H7 (cell line): ENCODE measurements around the gene PHLDB3. TPM values are rescaled to one million over a fixed set of nuclear protein-coding genes. Genes with fewer than 3 reads are reported as not detected.
"Not testable (repeated sequence)": the region's sequence is repeated elsewhere in the genome, so short reads cannot be mapped to it uniquely, and the experiment has no call there.

Source experiments
- DNase-seq: peaks from one replicate; pipeline ENCODE4 v3.0.0; 2012
- H3K27me3 ChIP-seq: 2 replicates; pipeline ENCODE4 v1.6.0; 2011; ENCODE audit warnings: mild to moderate bottlenecking, low read length; ENCODE audit not compliant: control insufficient read depth, insufficient read depth
- H3K36me3 ChIP-seq: replicated peaks from 2 replicates; pipeline ENCODE4 v1.5.1; 2011; ENCODE audit warnings: low read length; ENCODE audit not compliant: control insufficient read depth, insufficient read depth
- H3K4me3 ChIP-seq: 2 replicates; pipeline ENCODE4 v1.5.1; 2011; ENCODE audit warnings: low read depth, mild to moderate bottlenecking, control low read depth, low read length, moderate library complexity; ENCODE audit not compliant: insufficient read depth
- total RNA-seq: library from RNA; depleted of rRNA; stranded (reverse); fragments of >200 nt; shearing (Covaris generic); gene quantifications from 2 replicates; pipeline ENCODE4 v1.2.3, GENCODE V29; 2014; rRNA removed

Gene PHLDB3
- 3.5 and 7.9 TPM in 2 replicates for total RNA-seq

DNA sequence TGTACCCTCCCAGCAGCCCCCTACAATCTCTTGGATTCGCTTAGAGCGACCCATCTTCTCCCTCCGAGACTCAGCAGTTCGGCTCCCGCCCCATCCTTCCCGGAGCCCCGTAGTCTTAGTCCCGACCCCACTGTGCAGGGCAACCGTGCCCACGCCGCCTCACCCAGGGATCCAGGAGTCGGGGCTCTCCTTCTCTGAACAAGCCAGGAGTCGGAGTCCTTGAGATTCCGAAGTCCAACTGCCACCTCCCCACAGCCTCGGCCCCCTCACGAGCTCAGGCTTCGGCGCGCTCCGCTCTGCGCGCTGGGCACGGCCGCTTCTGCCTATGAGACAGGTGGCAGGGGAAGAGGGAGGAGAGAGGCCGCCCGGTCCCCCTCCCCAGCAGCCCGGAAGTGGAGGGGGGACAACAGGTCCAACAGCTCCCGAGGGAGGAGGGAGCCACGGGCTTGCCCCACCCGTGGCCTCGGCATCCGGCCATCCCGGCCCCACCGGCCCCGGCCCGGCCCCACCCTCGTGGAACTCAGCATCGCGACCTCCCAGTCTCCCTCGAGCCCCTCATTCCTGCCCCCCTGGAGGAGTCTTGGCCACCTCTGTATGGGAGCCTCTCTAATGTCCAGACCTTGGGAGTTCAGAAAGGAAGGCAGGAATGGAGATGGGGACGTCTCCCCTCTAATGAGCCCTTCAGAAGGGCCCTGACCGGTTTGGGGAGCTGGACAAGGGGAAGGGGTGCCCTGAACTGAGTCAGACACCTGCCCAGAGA lies at the start of gene PHLDB3:
Gene PHLDB3, minus strand, starts transcription at position 321 of the 760 bp plus-strand sequence. CDS start 628 bp downstream, outside the sequence.
- Histone ChIP-seq H3K27me3 (peaks cover 42% of the 10 kb centered on the region), H3K36me3 (no peaks in the 10 kb centered on the region), H3K4me3 (peak within 1 kb of the TSS; percentile 73)
- DNase-seq: peak; percentile 81

DNA sequence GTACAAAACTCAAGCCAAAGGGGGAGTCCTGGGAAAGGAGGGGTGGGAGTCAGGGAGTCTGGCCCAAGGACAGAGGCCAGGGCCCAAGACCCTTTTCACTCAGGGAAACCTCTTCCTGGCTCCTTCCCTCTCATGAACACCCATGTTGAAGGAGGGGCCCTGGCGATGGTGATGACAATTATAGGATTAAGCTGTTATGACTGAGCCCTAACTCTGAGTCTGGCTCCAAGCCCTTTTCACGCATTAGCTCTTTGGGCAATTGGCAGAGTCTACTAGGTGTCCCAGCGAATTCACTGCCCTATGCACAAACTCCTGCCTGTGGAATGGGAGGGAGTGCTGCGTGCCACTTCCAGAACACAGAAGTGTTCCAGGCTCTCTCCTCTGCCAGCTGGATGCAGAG lies 49.1 kb upstream of the PHLDB3 start:
- DNase-seq: no peak
- Histone ChIP-seq H3K4me3 (no peak overlapping the region), H3K27me3 (no peaks in the 10 kb centered on the region), H3K36me3 (peaks cover 11% of the 10 kb centered on the region)

DNA sequence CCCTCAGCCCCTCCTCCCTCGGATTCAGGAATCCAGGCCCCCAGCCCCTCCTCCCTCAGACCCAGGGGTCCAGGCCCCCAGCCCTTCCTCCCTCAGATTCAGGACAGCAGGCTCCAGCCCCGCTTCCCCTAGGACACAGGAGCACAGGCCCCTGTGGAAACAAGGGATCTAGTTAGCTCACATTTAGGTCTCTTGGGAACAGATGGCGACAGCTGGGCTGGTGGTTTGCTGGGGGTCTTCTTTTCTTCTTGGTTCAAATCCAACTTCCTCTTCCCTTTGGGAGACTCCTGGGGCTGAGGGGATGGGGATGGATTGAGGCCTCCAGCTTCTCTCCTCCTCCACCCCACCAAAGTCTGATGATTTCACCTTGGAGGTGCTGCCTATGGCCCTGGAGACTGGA lies 48.1 kb upstream of the PHLDB3 start:
- Histone ChIP-seq H3K4me3 (no peak overlapping the region), H3K27me3 (no peaks in the 10 kb centered on the region), H3K36me3 (peaks cover 11% of the 10 kb centered on the region)
- no peak for DNase-seq

DNA sequence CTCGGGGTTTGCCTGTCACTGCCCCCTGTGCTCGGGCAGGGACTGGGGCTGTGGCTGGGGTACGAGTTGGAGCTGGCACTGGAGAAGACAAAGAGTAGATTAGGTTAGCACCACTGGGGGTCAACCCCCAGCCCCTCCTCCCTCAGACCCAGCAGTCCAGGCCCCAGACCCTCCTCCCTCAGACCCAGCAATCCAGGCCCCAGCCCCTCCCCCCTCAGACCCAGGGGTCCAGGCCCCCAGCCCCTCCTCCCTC lies 47.6 kb upstream of the PHLDB3 start:
- H3K36me3 ChIP-seq: peaks cover 11% of the 10 kb centered on the region
- H3K4me3 ChIP-seq: no peak overlapping the region
- DNase-seq: no peak
- H3K27me3 ChIP-seq: no peaks in the 10 kb centered on the region

DNA sequence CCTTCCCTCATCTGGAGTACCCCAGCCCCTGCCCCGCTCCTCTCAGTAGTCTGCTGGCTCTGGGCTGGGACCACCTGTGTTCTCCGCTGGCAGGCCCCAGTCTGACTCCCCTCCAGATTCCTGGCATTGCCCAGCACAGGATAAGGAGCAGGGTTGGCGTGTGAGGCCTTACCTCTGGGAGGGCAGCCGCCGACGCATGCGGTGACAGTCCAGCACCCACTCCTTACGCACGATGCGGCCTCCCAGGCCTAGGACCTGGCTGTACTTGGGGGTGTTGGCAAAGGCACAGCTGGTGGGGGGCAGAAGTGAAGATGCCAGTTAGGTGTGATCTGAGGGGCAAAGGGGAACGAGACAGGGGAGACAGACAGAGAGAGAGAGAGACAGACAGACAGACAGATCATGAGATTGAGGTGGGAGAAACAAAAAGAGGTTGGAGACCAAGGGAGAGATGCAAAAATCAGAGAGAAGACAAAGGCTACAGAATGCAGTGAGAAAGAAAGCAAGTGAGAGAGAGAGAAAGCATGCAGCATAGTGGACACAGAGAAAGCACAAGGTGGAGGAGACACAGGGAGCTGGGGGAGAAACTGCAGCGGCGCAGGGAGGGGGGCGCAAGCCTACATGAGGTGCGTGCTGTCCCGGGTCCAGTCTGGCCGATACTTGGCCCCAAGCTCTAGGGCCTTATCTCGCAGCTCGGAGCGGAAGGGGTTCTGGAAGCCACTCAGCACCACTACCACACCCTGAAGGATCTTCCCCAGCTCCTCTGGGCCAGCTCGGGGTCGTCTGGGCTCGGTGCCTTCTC lies 47.1 kb upstream of the PHLDB3 start:
- no peak overlapping the region for H3K4me3 ChIP-seq
- no peaks in the 10 kb centered on the region for H3K27me3 ChIP-seq
- DNase-seq: peak; percentile 42
- H3K36me3 ChIP-seq: peaks cover 12% of the 10 kb centered on the region

DNA sequence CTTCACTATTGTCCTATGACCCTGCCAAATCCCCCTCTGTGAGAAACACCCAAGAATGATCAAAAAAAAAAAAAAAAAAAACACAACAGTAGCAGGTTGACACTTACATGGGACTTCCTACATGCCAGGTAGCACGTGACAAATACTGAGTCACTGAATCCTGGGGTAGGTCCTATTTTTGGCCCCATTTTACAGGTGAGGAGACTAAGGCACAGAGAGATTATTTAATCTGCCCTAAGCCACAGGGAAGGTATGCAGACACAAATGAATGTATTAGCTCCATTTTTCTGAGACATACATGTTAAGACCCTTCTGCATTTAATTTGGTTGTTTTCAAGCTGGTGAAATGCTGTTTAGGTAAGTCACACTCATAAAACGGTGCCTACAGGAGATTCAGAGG lies 44.2 kb upstream of the PHLDB3 start:
- no peaks in the 10 kb centered on the region for H3K27me3 ChIP-seq
- H3K36me3 ChIP-seq: peaks cover 14% of the 10 kb centered on the region
- no peak for DNase-seq
- H3K4me3 ChIP-seq: no peak overlapping the region

DNA sequence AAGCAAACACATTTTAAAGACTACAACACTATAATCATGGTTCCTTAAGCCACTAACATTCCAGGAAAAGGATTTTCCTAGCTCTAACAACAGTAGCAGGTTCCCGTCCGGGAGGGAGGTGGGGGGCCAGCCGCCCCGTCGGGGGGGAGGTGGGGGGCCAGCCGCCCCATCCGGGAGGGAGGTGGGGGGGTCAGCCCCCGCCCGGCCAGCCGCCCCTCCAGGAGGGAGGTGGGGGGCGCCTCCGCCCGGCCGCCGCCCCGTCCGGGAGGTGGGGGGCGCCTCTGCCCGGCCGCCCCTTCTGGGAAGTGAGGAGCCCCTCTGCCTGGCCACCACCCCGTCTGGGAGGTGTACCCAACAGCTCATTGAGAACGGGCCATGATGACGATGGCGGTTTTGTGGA lies 43.4 kb upstream of the PHLDB3 start:
- not testable (repeated sequence) for H3K4me3 ChIP-seq, DNase-seq, H3K27me3 ChIP-seq
- peaks cover 20% of the 10 kb centered on the region for H3K36me3 ChIP-seq

DNA sequence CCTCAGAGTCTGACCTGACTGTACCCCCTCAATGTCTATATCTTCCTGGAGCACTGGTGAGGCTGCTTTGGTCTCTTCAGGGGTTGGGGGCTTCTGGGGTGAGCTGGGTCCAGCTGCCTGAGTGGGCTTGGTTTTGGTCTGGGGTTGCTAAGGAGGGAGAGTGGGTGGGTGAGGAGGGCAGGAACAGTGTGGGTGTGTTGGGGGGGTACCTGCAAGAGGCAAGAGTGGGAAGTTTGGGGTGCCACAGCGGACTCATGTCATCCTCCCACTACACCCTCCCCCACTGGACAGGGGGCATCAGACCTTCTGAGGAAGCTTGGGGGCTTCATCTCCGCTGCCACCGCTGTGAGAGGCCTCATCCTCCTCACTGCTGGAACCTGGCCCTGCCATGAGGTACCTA lies 42.0 kb upstream of the PHLDB3 start:
- H3K36me3 ChIP-seq: peaks cover 21% of the 10 kb centered on the region
- no peak for DNase-seq
- H3K4me3 ChIP-seq: no peak overlapping the region
- no peaks in the 10 kb centered on the region for H3K27me3 ChIP-seq

DNA sequence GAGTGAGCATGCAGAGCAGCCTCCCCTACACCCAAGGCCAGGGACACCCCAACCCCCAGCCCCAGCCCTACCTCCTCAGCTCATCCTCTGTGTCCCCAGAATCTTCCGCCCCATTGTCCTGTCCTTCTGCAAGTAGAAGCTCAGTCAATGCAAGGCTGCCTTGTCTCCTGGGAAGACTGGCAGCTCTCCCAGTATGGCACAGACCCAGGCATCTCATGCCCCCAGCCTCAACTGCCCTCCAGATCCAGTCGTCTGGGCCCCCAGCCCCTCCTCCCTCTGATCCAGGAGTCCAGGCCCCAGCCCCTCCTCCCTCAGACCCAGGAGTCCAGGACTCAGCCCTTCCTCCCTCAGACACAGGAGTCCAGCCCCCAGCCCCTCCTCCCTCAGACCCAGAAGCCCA lies 41.4 kb upstream of the PHLDB3 start:
- no peaks in the 10 kb centered on the region for H3K27me3 ChIP-seq
- H3K4me3 ChIP-seq: no peak overlapping the region

DNA sequence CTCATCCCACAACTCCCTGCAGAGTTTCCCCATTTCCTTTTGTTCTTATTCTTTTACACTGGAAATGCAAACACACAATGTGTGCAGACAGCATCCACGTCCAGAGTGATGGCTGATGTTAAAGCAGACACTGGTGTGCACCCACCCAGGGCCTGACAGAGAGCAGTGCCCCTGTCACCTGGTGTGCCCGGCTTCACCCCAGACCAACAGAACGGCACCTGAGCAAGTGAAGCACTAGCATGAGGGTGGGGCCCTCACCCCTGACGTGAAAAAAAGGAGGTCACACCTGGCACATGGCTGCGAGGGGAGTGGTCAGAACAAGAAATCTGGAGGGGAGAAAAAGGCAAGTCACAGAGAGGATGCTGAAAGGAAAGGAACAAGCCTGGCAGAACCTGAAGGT lies 40.7 kb upstream of the PHLDB3 start:
- no peaks in the 10 kb centered on the region for H3K27me3 ChIP-seq
- no peak overlapping the region for H3K4me3 ChIP-seq
- peaks cover 22% of the 10 kb centered on the region for H3K36me3 ChIP-seq
- DNase-seq: no peak

More for the DNA sequence above, 41.4 kb upstream of the PHLDB3 start:
- peaks cover 22% of the 10 kb centered on the region for H3K36me3 ChIP-seq
- no peak for DNase-seq

DNA sequence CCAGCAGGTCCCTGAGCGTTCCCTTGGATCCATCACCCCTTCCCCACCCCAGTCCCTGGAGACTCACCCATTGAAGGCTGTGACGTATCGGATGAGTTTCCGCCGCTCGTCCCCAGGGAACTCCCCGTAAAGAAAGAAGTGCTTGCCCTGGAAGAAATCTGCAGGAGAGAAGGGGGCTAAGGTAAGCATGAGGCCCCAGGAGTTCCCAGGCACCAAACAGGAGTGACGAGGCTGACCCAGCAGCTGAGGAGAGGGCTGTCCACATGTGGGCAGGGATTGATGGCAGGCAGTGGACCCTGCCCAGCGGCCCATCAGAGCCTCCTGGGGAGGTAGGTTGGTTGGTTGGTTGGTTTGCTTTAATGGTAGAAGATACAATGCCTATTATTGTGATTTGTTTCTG lies 39.5 kb upstream of the PHLDB3 start:
- no peak for DNase-seq
- peaks cover 23% of the 10 kb centered on the region for H3K36me3 ChIP-seq

DNA sequence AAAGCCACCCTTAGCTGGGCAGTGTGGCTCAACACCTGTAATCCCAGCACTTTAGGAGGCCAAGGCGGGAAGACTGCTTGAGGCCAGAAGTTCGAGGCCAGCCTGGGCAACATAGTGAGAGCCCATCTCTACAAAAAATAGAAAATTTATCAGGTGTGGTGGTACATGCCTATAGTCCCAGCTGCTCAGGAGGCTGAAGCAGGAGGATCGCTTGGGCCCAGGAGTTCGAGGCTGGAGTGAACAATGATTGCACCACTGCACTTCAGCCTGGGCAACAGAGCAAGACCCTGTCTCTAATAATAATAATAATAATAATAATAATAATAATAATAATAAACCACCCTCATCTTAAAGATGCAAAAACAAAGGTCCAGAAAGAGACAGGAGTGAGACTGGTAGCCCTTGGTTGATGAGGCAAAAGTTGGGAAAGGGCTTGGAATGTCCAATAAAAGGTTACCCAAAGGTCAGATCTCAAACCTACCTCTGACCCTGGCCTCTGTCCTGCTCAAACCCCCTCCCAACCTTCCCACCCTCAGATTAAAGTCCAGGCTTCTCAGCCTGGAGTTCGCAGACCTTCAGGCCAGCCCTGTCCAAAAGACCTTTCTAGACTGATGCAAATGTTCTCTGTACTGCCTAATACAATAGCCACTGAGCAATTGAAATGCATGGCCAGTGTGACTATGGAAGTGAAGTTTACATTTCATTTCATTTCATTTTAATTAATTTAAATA lies 37.5 kb upstream of the PHLDB3 start:
- peaks cover 24% of the 10 kb centered on the region for H3K36me3 ChIP-seq
- DNase-seq: no peak
- no peaks in the 10 kb centered on the region for H3K27me3 ChIP-seq

More for the DNA sequence above, 39.5 kb upstream of the PHLDB3 start:
- H3K4me3 ChIP-seq: no peak overlapping the region
- no peaks in the 10 kb centered on the region for H3K27me3 ChIP-seq

DNA sequence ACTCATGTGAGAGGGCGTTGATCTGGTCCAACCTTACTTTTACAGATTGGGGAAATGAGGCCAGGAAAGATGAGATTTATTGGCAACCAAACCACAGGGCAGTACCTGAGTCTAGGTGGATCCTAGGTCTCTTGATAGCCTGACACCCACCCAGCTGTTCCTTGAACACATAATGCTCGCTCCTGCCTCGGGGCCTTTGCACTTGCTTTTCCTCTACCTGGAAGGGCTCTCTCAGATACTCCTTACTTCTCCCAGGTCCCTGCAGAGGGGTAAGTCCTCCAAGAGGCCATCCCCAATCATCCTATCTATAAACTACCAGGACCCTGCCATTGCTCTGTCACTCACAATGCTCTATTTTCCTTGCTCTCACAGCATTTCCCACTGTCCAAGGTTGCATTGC lies 35.8 kb upstream of the PHLDB3 start:
- DNase-seq: no peak
- H3K27me3 ChIP-seq: no peaks in the 10 kb centered on the region
- H3K36me3 ChIP-seq: peaks cover 22% of the 10 kb centered on the region
- H3K4me3 ChIP-seq: no peak overlapping the region

More for the DNA sequence above, 37.5 kb upstream of the PHLDB3 start:
- H3K4me3 ChIP-seq: no peak overlapping the region

DNA sequence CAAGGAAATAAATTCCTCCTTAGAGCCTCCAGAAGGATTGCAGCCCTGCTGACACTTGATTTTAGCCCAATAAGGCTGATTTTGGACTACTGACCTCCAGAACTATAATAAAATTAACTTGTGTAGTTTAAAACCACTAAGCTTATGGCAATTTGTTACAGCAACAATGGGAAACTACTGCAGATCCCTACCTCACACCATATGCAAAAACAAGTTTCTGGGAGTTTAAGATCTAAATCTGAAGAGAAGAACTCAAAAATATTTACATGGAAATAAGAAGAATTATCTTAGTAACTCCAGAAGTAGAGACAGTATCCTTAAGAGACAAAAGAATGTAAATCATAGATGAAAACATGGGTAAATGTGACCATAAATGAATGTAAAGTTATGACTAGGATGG lies 34.4 kb upstream of the PHLDB3 start:
- DNase-seq: no peak
- Histone ChIP-seq H3K36me3 (peaks cover 21% of the 10 kb centered on the region), H3K4me3 (no peak overlapping the region), H3K27me3 (no peaks in the 10 kb centered on the region)
